Measurements from ENCODE around the gene RALB. TPM values are rescaled to one million over a fixed set of nuclear protein-coding genes. Genes with fewer than 3 reads are reported as not detected.
"Not testable (repeated sequence)": the region's sequence is repeated elsewhere in the genome, so short reads cannot be mapped to it uniquely, and the experiment has no call there.

RALB gene
- total and polyA plus RNA-seq, 2 experiments from 2014 or later, result 15.2 to 17.4 TPM

GRCh38 chr2:120259939-120260338 lies 7.3 kb downstream of the RALB start:
- not testable (repeated sequence) for H3K36me3 ChIP-seq (ENCODE audit: insufficient read depth); H3K4me1 Mint-ChIP-seq; H3K27ac Mint-ChIP-seq; H3K27ac ChIP-seq (ENCODE audit: low read depth); H3K9me3 Mint-ChIP-seq; ATAC-seq; H3K4me3 Mint-ChIP-seq; H2AFZ ChIP-seq; H3K79me2 ChIP-seq (replicated peaks; ENCODE audit: insufficient read depth); H3K4me1 ChIP-seq (ENCODE audit: insufficient read depth); H3F3A ChIP-seq (replicated peaks; ENCODE audit: low read depth); H4K20me1 ChIP-seq (replicated peaks; ENCODE audit: insufficient read depth); H3K9me2 ChIP-seq (ENCODE audit: insufficient read depth); DNase-seq (ENCODE audit: low spot score); H3K4me3 ChIP-seq; H3K4me2 ChIP-seq; H3K27me3 ChIP-seq (ENCODE audit: insufficient read depth); H3K27me3 Mint-ChIP-seq (ENCODE audit: insufficient read depth, low read depth, poor library complexity)
- H3K36me3 Mint-ChIP-seq (ENCODE audit: low read depth), result peaks cover 11% of the 10 kb centered on the region

- no peak for ATAC-seq
- Histone ChIP-seq H3K27me3 (ENCODE audit: insufficient read depth) (no peaks in the 10 kb centered on the region), H3K9me2 (ENCODE audit: insufficient read depth) (peaks cover 6% of the 10 kb centered on the region; the same call in 1 of the 2 replicates), H3K4me2 (no peak overlapping the region), H3F3A (replicated peaks; ENCODE audit: low read depth) (no peaks in the 10 kb centered on the region), H3K4me3 (no peak overlapping the region), H3K36me3 (ENCODE audit: insufficient read depth) (no peaks in the 10 kb centered on the region), H4K20me1 (replicated peaks; ENCODE audit: insufficient read depth) (no peaks in the 10 kb centered on the region), H3K27ac (ENCODE audit: low read depth) (no peak overlapping the region), H3K79me2 (replicated peaks; ENCODE audit: insufficient read depth) (0 out of 2 replicates have a peak, but pooled peaks cover 3% of the 10 kb centered on the region), H3K4me1 (ENCODE audit: insufficient read depth) (no peaks in the 10 kb centered on the region), H2AFZ (no peak overlapping the region)
- Mint-ChIP-seq H3K27me3 (ENCODE audit: insufficient read depth, low read depth, poor library complexity) (peaks cover 8% of the 10 kb centered on the region), H3K4me1 (peaks cover 6% of the 10 kb centered on the region; the same call in 2 of the 3 replicates), H3K4me3 (no peak overlapping the region), H3K36me3 (ENCODE audit: low read depth) (peaks cover 11% of the 10 kb centered on the region), H3K9me3 (peaks cover 7% of the 10 kb centered on the region; the same call in 2 of the 3 replicates), H3K27ac (no peak overlapping the region)
- DNase-seq (ENCODE audit: low spot score), result no peak
- no peak for TF ChIP-seq ZNF462 (CRISPR knock-in tag; IDR thresholded peaks at IDR 0.05)
- no peak for TF ChIP-seq NANOG (IDR thresholded peaks at IDR 0.05; ENCODE audit: borderline replicate concordance)
- TF ChIP-seq JUNB (IDR thresholded peaks at IDR 0.05; ENCODE audit: unreplicated experiment), result no peak
- TF ChIP-seq CREB1 (CRISPR knock-in tag; IDR thresholded peaks at IDR 0.05; ENCODE audit: low read depth), result no peak
- TF ChIP-seq ETS1 (IDR thresholded peaks at IDR 0.05), result no peak
- no peak for TF ChIP-seq ZNF114 (CRISPR knock-in tag; IDR thresholded peaks at IDR 0.05)
- no peak for TF ChIP-seq REST (IDR thresholded peaks at IDR 0.05; ENCODE audit: unreplicated experiment)
- TF ChIP-seq STAT1 (IDR thresholded peaks at IDR 0.05; ENCODE audit: unreplicated experiment), result no peak
- TF ChIP-seq EZH2 (IDR thresholded peaks at IDR 0.05; ENCODE audit: low read depth, unreplicated experiment), result no peak
- no peak for TF ChIP-seq CTCF (conservative IDR thresholded peaks at IDR 0.05; ENCODE audit: low read depth in 2 of 2)
Observed at GRCh38 chr2:120260736-120261135, 8.1 kb downstream of the RALB start.

Measured in GM23338 (cell line).